GM18526 (cell line): ENCODE measurements around the gene PLXNB2.
A peak's percentile ranks its signal among the peaks of the same experiment; 100 is the strongest.

ENCODE experiments used
- POLR2A ChIP-seq: IDR thresholded peaks from 3 replicates; pipeline ENCODE4 v1.6.1; 2011; ENCODE audit not compliant: insufficient read length; ENCODE audit errors: extremely low read depth

PLXNB2 gene

GRCh38 chr22:50258361-50259292, 48.8 kb downstream of the PLXNB2 start:
- TF ChIP-seq POLR2A: no peak

DNA sequence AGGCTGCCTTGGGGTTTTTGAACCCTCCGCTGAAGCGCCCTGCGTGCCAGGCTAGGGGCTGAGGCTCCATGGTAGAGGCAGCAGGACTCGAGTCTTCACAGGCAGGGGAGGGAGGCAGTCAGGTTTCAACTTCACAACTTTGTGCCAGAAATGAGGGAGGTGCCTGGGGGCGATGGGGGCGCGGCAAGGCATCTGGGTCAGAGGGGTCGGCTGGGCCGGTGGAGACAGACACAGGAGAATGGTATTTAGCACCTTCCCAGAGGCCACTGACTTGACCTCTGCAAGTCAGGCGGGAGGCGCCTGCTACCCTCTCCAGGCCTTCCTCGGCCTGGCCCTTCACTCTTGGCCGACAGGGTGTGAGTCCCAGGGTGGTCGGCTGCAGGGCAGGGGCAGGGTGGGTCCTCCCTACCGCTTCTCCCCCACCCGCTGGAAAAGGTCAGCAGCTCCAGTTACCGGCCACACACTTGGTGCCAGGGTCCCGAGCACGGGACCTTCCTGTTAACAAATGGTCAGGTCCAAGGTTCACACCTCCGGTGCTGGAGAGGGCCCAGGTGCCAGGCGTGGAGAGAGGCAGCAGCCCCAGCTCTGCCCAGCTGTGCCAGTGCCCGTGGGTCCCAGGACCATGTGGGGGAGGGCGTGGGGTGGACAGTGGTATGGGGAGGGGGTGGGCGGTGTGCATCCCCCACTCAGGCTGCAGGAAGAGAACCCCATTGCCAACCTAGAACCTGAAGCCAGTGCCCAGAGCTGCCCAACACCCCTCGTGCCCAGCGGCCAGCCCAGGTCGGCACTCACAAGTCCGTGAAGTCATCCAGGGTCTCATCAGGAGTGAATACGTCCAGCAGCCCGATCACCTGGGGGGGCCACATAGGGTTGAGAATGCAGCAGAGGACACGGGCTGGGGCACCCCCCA, 49.7 kb downstream of the PLXNB2 start:
- TF ChIP-seq POLR2A: no peak

DNA sequence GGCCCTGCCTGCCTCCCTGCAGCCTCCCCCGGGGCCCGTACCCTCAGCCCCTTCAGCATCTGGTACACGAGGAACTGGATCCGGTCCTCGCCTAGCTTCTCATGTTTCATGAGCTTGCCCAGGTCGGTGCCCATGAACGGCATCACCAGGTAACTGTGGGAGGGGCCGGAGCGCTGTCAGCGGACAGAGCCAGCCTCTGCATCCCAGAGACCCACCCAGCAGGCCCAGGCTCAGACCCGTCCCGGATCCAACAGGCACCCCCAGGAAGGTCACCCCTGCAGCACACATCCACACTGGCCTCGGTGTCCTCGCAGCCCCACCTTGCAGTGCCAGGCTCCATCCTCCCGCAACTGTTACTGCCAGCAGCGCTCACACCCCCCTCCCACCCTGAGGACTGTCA, 50.4 kb downstream of the PLXNB2 start:
- TF ChIP-seq POLR2A: no peak

GRCh38 chr22:50256258-50256862, 51.1 kb downstream of the PLXNB2 start:
- TF ChIP-seq POLR2A: no peak

DNA sequence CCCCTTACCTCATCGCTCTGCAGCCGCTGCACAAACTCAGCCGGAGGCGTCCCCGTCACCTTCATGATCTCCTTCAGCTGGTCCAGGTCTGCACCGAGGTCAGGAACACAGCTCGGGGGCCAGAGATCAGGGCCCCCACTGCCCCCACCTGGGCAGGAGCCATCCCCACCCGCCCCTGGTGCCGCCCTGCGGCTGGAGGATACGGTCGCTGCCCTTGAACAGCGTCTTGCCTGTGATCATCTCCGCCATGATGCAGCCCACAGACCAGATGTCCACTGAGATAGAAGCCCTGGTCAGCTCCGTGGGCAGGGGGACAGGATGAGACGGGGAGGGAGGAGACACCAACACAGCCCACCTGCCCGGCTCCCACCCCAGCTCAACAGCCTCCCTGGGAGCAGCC, 51.8 kb downstream of the PLXNB2 start:
- TF ChIP-seq POLR2A: no peak

- no peak for TF ChIP-seq POLR2A
Measured at GRCh38 chr22:50255099-50255498, 52.3 kb downstream of the PLXNB2 start.

DNA sequence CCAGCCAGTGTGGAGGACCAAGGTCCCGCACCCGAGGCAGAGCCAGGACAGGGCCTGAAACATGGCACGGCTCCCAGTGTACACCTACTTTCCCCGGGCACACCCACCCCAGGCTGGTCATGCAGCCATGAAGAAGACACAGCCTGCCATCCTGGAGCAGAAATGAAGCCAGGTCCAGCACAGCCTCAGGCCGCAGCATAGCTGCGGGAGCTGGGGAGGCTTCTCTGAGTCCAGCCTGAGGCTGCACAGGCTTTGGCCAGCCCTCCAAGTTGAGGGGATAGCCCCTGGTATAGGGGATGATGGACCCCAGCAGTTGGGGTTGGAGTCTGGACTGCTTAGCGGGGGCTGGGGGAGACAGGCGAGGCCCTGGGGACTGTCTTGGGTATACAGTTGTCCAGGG, 53.5 kb downstream of the PLXNB2 start:
- TF ChIP-seq POLR2A: no peak

GRCh38 chr22:50253046-50253915, 54.2 kb downstream of the PLXNB2 start:
- TF ChIP-seq POLR2A: no peak

- TF ChIP-seq POLR2A: no peak
Measured at GRCh38 chr22:50252082-50253045, 55.1 kb downstream of the PLXNB2 start.

DNA sequence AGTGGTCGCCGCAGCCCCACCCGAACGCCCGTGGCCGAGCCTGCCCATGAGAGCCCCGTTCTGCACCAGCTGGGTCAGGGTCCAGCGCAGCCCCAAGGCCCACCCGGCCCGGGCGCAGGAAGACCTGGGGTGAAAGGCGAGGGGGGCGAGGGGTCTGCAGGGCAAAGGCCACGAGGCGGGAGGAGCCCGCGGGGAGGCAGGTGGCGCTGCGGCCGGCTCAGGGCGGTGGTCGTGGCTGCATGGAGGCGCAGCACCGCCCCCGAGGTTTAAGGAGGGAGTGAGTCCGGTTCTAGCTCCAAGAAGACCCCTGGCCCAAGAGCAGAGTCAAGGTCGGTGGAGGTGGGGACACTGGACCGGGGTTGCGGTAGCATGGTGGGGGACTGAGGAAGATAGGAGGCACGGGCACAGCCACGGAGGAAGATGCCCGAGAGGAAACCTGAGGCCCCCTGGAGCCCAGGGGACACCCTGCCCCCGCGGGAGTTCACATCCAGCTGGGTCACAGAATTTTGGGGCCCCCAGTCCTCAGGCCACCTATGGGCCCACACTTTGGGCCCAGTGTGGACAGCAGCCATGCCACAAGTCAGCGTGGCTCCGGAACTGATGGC, 55.9 kb downstream of the PLXNB2 start:
- TF ChIP-seq POLR2A: no peak

DNA sequence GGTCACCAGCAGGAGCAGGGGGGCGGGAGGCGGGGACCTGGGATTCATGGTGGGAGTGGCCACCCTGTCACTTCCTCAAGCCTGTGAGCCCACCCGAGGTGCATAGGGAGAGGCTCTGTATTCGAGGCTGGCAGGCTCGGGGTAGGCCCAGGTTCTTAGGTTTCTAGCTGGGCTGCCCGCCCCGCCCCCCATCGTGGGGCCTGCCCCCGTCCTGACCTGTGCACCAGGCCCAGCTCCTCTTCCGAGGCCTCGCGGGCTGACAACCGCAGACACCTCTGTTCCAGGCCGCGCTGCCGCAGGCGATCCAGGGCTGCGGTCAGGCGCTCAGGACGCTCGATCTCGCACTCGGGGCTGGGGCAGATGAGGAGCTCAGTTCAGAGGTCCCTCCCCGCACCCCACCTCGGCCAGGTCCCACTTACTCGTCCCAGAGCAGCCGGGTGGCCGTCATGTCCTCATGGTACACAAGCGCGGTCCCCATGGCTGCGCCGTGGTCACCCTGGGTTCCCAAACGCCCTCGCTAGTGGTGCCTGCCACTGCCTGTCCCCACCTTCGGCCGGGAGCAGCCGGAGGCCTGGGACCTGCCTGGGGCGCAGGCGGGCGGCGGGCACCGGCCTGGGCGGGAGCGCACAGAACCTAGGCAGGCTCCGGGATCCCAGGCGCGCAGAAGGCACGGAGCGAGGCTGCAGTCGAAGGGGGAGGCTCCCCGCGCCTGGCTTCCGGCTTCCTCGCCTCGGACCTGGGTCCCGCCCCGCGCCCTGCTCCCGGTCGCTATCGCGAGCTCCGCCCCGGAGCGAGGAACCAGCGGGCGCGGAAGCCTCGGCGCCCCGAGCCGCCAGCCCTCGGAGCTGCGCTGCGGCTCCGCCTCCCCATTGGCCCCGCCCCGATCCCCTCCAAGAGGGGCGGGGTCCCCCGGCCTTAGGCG, 56.6 kb downstream of the PLXNB2 start, which contains the start of gene HDAC10:
TSS of gene HDAC10 (minus strand) at position 711 of the 922 bp plus-strand sequence. CDS start at position 478, 233 bp downstream.
- peak; percentile 60 for TF ChIP-seq POLR2A

DNA sequence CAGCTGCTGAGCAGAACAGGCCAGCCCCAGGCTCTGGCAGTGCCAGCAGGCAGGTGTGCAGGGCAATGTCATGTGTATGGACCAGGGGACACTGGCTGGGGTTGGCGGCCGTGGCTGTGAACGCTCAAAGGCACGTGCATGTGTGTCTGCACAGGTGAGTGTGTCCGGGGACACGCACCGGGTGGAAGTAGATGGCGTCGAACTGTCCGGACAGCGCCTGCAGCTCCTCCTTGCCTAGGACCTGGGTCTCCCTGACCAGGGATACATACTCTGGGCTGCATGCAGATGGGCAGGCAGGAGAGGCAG, 57.2 kb downstream of the PLXNB2 start:
- no peak for TF ChIP-seq POLR2A
